Heart right ventricle (tissue), 16 donors: Measurements from ENCODE around the gene ZNF423. TPM values are rescaled to one million over a fixed set of nuclear protein-coding genes. Genes with fewer than 3 reads are reported as not detected.

Experiments used
- ATAC-seq, 8 donors: fragments of 200-7000 bp; cut with Tn5 transposase; one replicate each; pipeline ENCODE4 v1.9.1; 2020; ENCODE audit warnings: mild to moderate bottlenecking in 8 of 8, moderate library complexity in 8 of 8, moderate number of reproducible peaks in 1 of 8
- DNase-seq, 2 donors: peaks; one replicate each; pipeline ENCODE4 v3.0.0-alpha.2; 2020
- H3K27ac ChIP-seq, 10 donors: fragments of 200-600 bp; sonication (generic) in 2 of 10; one replicate each; pipeline versions ENCODE4 v1.5.0 to v1.8.0; 2020 to 2022; ENCODE audit warnings: mild to moderate bottlenecking in 3 of 10
- H3K27me3 ChIP-seq, 7 donors: fragments of 200-600 bp; one replicate each; pipeline ENCODE4 v1.8.0; 2021 to 2022; ENCODE audit warnings: mild to moderate bottlenecking in 2 of 7
- H3K36me3 ChIP-seq, 9 donors: fragments of 200-600 bp; sonication (generic) in 1 of 9; one replicate each; pipeline versions ENCODE4 v1.5.0 to v1.8.0; 2020 to 2022; ENCODE audit warnings: mild to moderate bottlenecking in 2 of 9
- H3K4me1 ChIP-seq, 9 donors: fragments of 200-600 bp; sonication (generic) in 1 of 9; one replicate each; pipeline versions ENCODE4 v1.5.0 to v1.8.0; 2020 to 2022; ENCODE audit warnings: mild to moderate bottlenecking in 4 of 9
- H3K4me3 ChIP-seq, 10 donors: fragments of 200-600 bp; sonication (generic) in 2 of 10; one replicate each; pipeline versions ENCODE4 v1.5.0 to v1.8.0; 2020 to 2022; ENCODE audit warnings: mild to moderate bottlenecking in 7 of 10, moderate library complexity in 2 of 10
- H3K9me3 ChIP-seq, 11 donors: fragments of 200-600 bp in 10 of 11; sonication (generic) in 2 of 11; one replicate each; pipeline versions ENCODE4 v1.5.0 to v1.8.0; 2013 to 2022; ENCODE audit warnings: mild to moderate bottlenecking in 2 of 11, control low read depth in 1 of 11, moderate library complexity in 1 of 11
- CTCF ChIP-seq, 9 donors: fragments of 200-600 bp; sonication (generic) in 2 of 9; IDR thresholded peaks; one replicate each; pipeline versions ENCODE4 v1.5.0 to v1.8.0; 2021 to 2022; ENCODE audit warnings: antibody characterized with exemption in 9 of 9, mild to moderate bottlenecking in 5 of 9, moderate library complexity in 1 of 9
- WGBS, 2 donors: extraction: QIAGEN DNeasy Blood & Tissue Kit; methylation state at CpG; one replicate each; pipeline ENCODE4 v1.1.7; 2013; ENCODE audit warnings: inconsistent platforms in 1 of 2; 5-methylcytosine and 5-hydroxymethylcytosine counted together
- intact Hi-C, 10 donors: fragments of 100-400 bp; cut with DNase I; formaldehyde crosslinking; loops; one replicate each; pipeline versions ENCODE4 v1.11.1 to v1.14.2; 2022
- polyA plus RNA-seq, 2 donors: library from polyadenylated mRNA; stranded (reverse); fragments of 200-250 nt; gene quantifications; one replicate each; pipeline ENCODE4 v1.2.3, GENCODE V29; 2013
- total RNA-seq, 10 donors: library from RNA; stranded (reverse); fragmentation: NEBNext Ultra II Directional in 3 of 10; extraction: Animal tissue kit (Norgen Biotek cat#: 25700) in 3 of 10; gene quantifications; one replicate each; pipeline versions ENCODE4 v1.2.1 to v1.2.4, GENCODE V29; 2021 to 2023
- donor health status: Arrhythmogenic right ventricular cardiomyopathy.
- donor health status: ischemic (EF 13 %, LVEDD 7.1; RV severe dilation, severe dysfunction).
- donor health status: healthy with polysubstance abuse.
- donor health status: DM: no; HTN: yes; CAD: no.
- donor health status: DM: no; HTN: no; CAD: no.
- donor health status: ischemic (EF 25% LVEDD 6.9; RV normal size, moderate dysfunction).
- donor health status: ischemic (EF 25% LVEDD 5.7; RV mildly dilated, moderate dysfunction).
- donor health status: healthy.
- donor health status: DM: yes; HTN: yes; CAD: no.
- donor health status: Ischemic cardiomyopathy.
- donor health status: ischemic (EF 35%, LVEDD 5.7; RV mildly dilated, moderate dysfunction).
- donor health status: nonischemic (EF 11% LVEDD 7.7; RV severe dilation, severe dysfunction).
- donor health status: DM: yes; HTN: yes; CAD: no.
- donor health status: PGD.
- donor health status: ischemic (EF 29% LVEDD 5.4; RV normal size, mild dysfunction).
- donor health status: nonischemic (EF 23%, LVEDD 6.1; RV moderate dilation, normal function).

Gene ZNF423
- total and polyA plus RNA-seq, 12 donors: 2.6 to 10.6 (median 7.0) TPM

GRCh38 chr16:49635009-49635350 lies 220.9 kb downstream of the ZNF423 start:
- H3K4me1 ChIP-seq: peaks cover 7 to 33% (median 21%) of the 10 kb centered on the region in 9 donors
- peaks cover 0 to 41% (median 24%) of the 10 kb centered on the region in 9 donors for H3K36me3 ChIP-seq
- H3K9me3 ChIP-seq: no peaks in the 10 kb centered on the region
- intact Hi-C loops: loop anchor here in 1 of 10 donors (10.0 kb wide), 1 partner anchor 220 kb away; the partner anchor contains the start of gene ZNF423
- TF ChIP-seq CTCF (IDR thresholded peaks at IDR 0.05): no peak
- H3K27ac ChIP-seq: no peak overlapping the region
- no peak overlapping the region for H3K4me3 ChIP-seq
- ATAC-seq (no peak), DNase-seq (no peak)
- no peaks in the 10 kb centered on the region for H3K27me3 ChIP-seq
- WGBS, 2 donors: 90 to 96% methylated on average over 1 of the region's 1 CpG

- no peaks in the 10 kb centered on the region for H3K27me3 ChIP-seq
- intact Hi-C loops: loop anchor here in 1 of 10 donors (10.0 kb wide), 1 partner anchor 220 kb away; the partner anchor contains the start of gene ZNF423
- ATAC-seq: no peak
- WGBS, 2 donors: 95 to 98% methylated on average over 10 of the region's 10 CpGs
- H3K36me3 ChIP-seq: peaks cover 0 to 41% (median 24%) of the 10 kb centered on the region in 9 donors
- TF ChIP-seq CTCF (IDR thresholded peaks at IDR 0.05): no peak
- peaks cover 4 to 28% (median 17%) of the 10 kb centered on the region in 9 donors for H3K4me1 ChIP-seq
- DNase-seq: no peak
- no peak overlapping the region for H3K27ac ChIP-seq
- H3K4me3 ChIP-seq: no peak overlapping the region
- H3K9me3 ChIP-seq: peaks cover 0 to 3% (median 0%) of the 10 kb centered on the region in 11 donors
These were observed 221.5 kb downstream of the ZNF423 start for GRCh38 chr16:49634235-49635008.

GRCh38 chr16:49632795-49633184 lies 223.1 kb downstream of the ZNF423 start:
- intact Hi-C loops: loop anchor here in 1 of 10 donors (10.0 kb wide), 1 partner anchor 222 kb away; the partner anchor contains the start of gene ZNF423
- no peak overlapping the region for H3K4me3 ChIP-seq
- peaks cover 0 to 34% (median 20%) of the 10 kb centered on the region in 9 donors for H3K36me3 ChIP-seq
- peaks cover 0 to 12% (median 5%) of the 10 kb centered on the region in 9 donors for H3K4me1 ChIP-seq
- no peaks in the 10 kb centered on the region for H3K27me3 ChIP-seq
- DNase-seq (no peak), ATAC-seq (no peak)
- H3K27ac ChIP-seq: no peak overlapping the region
- WGBS, 2 donors: 92 to 94% methylated on average over 4 of the region's 4 CpGs
- peaks cover 0 to 12% (median 0%) of the 10 kb centered on the region in 11 donors for H3K9me3 ChIP-seq
- TF ChIP-seq CTCF (IDR thresholded peaks at IDR 0.05): no peak

- ATAC-seq: no peak
- Histone ChIP-seq H3K4me1 (peaks cover 0 to 12% (median 5%) of the 10 kb centered on the region in 9 donors), H3K36me3 (peaks cover 0 to 28% (median 15%) of the 10 kb centered on the region in 9 donors), H3K9me3 (peaks cover 0 to 12% (median 0%) of the 10 kb centered on the region in 11 donors), H3K27ac (no peak overlapping the region), H3K4me3 (no peak overlapping the region), H3K27me3 (no peaks in the 10 kb centered on the region)
- no peak for TF ChIP-seq CTCF (IDR thresholded peaks at IDR 0.05)
- WGBS, 2 donors: 88 to 92% methylated on average over 9 of the region's 9 CpGs
- intact Hi-C loops: loop anchor here in 1 of 10 donors (10.0 kb wide), 1 partner anchor 223 kb away; the partner anchor contains the start of gene ZNF423
- no peak for DNase-seq
These were observed 223.7 kb downstream of the ZNF423 start for GRCh38 chr16:49632086-49632794.
